Skin epidermis (tissue), 12 donors: ENCODE measurements around the gene COG3.

Experiments used
- H3K27ac ChIP-seq, 21 experiments: fragments of 200-600 bp; sonication (generic) in 11 of 21; one replicate each; pipeline ENCODE4 v1.5.0; 2020; ENCODE audit warnings: mild to moderate bottlenecking in 3 of 21, inconsistent platforms in 2 of 21, moderate library complexity in 2 of 21
- H3K4me3 ChIP-seq, 7 experiments: fragments of 200-600 bp; sonication (generic) in 2 of 7; one replicate each; pipeline ENCODE4 v1.5.0; 2020; ENCODE audit warnings: inconsistent platforms in 2 of 7, mild to moderate bottlenecking in 2 of 7, moderate library complexity in 1 of 7

The COG3 gene

DNA sequence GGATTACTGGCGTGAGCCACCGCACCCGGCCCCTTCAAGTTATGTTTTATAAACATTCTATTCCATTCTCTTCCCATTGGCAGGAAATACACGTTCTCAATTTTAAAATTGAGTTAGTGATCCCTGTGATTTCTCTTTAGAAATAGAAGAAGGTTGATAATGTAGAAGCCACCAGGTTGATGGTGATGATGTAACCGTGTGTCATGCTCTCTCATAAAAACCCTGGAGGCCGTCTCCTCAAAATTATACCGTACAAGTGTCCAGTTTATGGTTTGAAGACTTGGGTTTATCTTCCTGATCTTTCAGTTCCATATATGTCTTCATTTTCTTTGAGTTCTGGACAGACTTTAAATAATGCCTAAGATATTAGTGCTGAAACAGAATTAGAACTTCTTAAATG lies 32.2 kb downstream of the COG3 start:
- no peak overlapping the region for H3K4me3 ChIP-seq
- no peak overlapping the region for H3K27ac ChIP-seq

- no peak overlapping the region for H3K4me3 ChIP-seq
- peak overlapping the region in 2 of 21 experiments; percentile 7 to 11 for H3K27ac ChIP-seq
These were observed 35.9 kb downstream of the COG3 start for GRCh38 chr13:45500492-45501174.

DNA sequence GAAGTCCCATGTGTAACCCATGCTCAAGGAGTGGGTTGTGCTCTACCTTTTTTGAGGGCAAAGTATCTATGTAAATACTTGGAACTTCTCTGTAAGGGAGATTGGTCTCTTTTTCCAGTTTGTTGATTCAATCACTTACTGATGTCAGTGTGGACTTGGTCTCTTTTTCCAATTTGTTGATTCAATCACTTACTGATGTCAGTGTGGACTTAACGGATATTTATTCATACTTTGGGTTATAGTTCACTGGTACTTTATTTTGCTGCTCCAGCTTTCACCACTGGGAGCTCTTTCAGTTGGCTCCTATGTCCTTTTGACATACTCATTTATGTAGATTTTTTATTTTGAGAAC lies 36.4 kb downstream of the COG3 start:
- H3K4me3 ChIP-seq: no peak overlapping the region
- peak overlapping the region in 1 of 21 experiments; percentile 11 for H3K27ac ChIP-seq

DNA sequence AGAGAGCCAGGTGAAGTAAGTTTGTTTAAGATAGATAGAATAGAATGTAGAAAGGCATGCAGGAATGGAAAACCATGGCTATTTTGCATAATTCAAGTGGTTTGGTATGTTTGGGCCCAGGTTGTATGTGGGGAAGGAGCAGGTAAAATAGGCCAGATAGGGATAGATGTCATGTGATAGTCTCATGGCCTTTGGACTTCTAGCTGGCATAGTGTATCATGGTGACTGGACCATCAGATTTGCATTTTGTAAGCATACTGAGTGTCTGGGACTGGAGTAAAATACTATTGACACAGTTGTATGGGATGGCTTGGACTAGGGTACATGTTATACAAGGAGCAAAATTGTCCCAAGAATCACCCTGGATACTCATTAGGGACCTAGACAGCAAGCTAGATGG lies 38.9 kb downstream of the COG3 start:
- H3K27ac ChIP-seq: no peak overlapping the region
- no peak overlapping the region for H3K4me3 ChIP-seq

DNA sequence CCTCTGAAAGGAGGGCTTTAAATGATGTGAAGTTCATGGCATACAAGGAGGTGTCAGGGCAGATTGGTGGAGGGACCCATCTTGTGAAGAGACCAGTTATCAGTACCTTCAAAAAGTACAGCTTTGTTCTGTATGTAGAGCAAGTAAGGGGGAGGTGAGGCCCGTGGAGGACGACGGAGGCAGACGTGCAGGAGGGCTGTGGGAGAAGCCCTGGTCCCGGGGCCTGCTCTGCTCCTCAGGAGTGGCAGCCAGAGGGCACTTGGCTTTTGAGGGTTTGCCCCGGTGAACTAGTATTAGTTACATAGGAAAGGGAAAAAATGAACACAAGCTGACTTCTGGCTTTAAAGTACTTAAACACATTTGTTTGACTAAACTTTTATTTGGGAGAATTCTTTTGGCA lies 42.1 kb downstream of the COG3 start:
- Histone ChIP-seq H3K4me3 (no peak overlapping the region), H3K27ac (no peak overlapping the region)

DNA sequence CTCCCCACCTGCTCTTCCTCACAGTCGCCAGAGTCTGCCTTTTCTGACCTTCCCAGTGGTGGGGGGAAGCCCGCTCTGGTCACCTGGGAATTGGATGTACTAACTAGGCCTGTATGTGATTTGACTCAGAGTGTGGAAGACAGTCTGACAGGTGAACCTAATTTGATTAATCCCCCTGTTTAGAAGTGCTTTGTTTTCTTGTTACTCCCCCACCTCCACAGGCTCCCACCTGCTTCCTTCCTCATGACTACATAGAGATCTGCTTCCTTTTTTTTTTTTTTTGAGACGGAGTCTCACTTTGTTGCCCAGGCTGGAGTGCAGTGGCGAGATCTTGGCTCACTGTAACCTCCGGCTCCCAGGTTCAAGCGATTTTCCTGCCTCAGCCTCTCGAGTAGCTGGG lies 44.0 kb downstream of the COG3 start:
- Histone ChIP-seq H3K27ac (no peak overlapping the region), H3K4me3 (no peak overlapping the region)

GRCh38 chr13:45510672-45511071 lies 45.9 kb downstream of the COG3 start:
- Histone ChIP-seq H3K4me3 (no peak overlapping the region), H3K27ac (no peak overlapping the region)

DNA sequence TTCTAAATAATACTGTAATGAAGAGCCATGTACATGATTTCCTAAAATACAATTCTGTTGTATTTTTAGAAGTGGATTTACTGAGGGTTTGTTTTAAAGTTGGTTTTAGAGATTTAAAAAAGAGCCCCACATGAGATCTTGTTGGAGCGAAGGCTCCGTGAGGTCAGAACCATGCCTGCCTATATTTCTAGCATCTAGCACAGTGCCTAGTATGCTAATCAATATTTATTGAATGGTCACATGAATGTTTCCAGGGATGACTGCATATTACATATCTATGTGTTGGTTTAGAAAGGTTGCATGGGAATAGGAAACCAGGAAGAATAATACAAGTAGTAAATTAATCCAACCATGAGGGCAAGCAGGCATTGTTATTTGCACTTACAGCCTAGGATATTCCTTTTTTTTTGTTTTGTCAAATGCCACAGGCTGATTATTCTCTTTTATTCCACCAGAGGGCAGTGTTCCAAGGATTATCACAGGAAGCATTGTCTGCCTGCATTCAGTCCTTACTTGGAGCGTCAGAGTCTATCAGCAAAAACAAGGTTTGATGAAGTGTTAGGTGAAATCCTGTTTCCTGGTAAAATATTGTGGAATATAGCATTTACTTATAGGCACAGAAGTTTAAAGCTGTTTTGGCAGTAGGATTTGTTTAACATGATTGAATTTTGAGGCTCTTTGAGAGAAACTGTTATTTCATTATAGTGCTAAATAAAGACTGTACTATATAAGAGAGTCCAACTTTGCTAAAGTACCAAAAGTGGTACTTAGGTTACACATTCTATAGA lies 46.8 kb downstream of the COG3 start:
- Histone ChIP-seq H3K4me3 (no peak overlapping the region), H3K27ac (no peak overlapping the region)

GRCh38 chr13:45512098-45512496 lies 47.4 kb downstream of the COG3 start:
- no peak overlapping the region for H3K4me3 ChIP-seq
- H3K27ac ChIP-seq: no peak overlapping the region

DNA sequence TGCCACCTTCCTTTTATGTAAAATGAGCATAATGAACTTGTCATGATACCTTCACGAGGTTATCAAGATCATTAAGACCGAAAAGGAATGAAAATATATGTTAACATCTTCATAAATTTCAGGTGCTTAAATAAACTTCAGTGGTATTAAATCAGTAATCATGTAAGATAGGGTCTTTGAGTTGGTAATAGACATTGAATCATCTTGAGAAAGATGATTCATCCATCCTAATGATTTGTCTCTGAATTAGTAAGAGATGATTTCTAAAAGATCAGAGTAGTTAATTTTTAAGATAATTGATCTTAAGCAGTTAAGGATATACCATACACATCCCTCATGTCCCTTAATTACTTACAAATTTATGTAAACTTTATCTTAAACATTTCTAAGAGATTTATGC lies 52.0 kb downstream of the COG3 start:
- no peak overlapping the region for H3K27ac ChIP-seq

DNA sequence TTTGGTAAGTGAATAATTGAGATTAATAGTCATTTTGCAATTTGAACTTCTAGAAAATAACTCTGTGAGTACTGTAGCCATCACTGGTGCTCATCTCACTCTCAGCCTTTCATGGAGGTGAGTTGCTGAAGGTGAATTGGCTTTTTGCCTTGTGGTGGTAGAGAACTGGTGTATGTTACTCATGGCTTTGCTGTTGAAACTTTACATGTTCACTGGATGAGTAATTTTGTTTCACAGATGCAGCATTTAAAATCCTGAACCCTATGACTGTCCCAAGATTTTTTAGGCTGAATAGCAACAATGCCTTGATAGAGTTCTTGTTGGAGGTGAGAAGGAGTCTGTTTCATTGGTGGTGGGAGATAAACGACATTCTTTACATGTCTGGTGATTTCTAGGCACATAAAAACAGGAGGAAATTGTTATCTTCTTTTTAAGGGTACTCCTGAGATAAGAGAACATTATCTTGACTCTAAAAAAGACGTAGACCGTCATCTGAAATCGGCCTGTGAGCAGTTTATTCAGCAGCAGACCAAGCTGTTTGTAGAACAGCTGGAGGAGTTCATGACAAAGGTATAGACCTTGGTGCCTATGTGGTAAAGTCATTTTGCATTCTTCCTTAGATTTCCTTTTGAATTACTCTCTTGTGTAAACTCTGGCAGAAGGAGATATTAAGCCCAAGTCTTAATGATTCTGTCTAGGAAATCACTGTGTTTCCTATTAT lies 53.9 kb downstream of the COG3 start:
- Histone ChIP-seq H3K4me3 (no peak overlapping the region), H3K27ac (no peak overlapping the region)

More for the DNA sequence above, 52.0 kb downstream of the COG3 start:
- H3K4me3 ChIP-seq: no peak overlapping the region

GRCh38 chr13:45519493-45519892 lies 54.8 kb downstream of the COG3 start:
- H3K27ac ChIP-seq: no peak overlapping the region
- no peak overlapping the region for H3K4me3 ChIP-seq

- no peak overlapping the region for H3K4me3 ChIP-seq
- H3K27ac ChIP-seq: no peak overlapping the region
These were observed 56.6 kb downstream of the COG3 start for GRCh38 chr13:45521297-45521696.

- no peak overlapping the region for H3K27ac ChIP-seq
- no peak overlapping the region for H3K4me3 ChIP-seq
These were observed 57.8 kb downstream of the COG3 start for GRCh38 chr13:45522571-45522970.

DNA sequence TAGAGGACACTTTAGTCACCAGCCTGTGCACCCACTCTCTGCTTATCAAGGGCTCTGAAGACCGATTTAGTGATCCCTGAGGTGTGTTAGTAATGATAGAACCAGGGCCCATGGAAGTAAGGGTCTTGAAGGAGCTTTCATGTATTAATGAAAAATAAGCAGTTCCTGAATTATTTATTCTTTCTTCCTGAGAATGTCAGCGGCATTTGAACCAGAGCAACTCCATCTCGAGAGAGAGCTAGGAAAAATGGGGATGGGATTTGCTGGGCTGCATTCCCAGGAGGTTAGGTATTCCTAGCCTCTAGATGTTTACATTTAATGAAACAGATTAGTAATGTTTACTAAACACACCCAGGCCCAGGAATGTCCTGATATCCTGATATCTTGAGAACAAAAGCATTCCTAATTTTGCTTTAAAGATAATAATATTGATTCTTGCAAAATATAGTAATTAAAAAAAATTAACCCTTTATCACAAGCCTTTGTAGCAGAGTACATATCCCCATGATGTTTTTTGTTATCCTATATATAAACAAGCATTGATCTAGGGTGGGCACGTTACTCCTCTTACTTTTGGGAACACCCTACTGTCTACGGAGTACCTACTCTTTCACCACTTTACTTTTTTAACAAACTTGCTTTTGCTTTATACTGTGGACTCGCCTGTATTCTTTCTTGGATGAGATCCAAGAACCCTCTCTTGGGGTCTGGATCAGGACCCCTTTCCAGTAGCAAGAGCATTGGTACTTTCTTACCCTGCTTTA lies 63.1 kb downstream of the COG3 start:
- Histone ChIP-seq H3K4me3 (no peak overlapping the region), H3K27ac (no peak overlapping the region)

- Histone ChIP-seq H3K4me3 (no peak overlapping the region), H3K27ac (no peak overlapping the region)
These were observed 65.0 kb downstream of the COG3 start for GRCh38 chr13:45529758-45530157.

DNA sequence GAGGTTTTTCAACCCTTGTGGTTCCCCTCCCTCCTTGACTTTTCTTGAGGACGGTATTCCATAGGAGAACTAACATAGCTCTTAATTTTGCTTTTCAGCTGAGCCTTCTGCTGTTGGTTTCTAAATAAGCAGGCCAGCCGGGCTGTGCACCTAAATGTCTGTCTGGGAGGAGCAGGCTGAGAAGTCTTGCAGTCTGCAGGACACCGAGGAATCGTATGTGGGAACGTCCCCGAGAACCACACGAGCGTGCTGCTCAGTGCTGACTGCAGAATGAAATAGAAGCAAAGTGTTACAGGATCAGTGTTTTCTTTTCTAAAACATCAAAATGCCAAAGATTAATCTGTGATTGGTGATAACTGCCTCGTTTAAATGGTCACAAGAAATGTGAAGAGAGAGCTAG lies 69.9 kb downstream of the COG3 start:
- H3K4me3 ChIP-seq: no peak overlapping the region
- no peak overlapping the region for H3K27ac ChIP-seq

DNA sequence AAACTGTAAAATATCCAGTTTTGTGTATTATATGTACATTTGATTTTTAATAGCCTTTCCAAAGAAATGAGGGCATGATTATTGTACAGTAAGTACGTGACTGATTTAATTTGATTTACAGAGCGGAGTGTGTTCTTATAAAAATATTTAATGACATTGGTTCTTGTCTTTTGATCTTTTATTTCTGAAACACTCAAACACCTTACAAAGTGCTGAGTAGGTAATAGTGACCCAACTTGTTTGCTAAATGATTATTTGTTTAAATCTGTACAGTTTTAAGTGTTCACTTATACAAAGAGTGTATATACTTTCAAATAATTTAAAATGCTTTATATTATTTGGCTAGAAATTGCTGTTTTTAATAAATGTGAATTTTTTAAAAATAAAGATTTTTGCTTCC lies 71.5 kb downstream of the COG3 start:
- Histone ChIP-seq H3K27ac (no peak overlapping the region), H3K4me3 (no peak overlapping the region)

GRCh38 chr13:45537516-45537915 lies 72.8 kb downstream of the COG3 start:
- no peak overlapping the region for H3K4me3 ChIP-seq
- H3K27ac ChIP-seq: no peak overlapping the region

GRCh38 chr13:45538382-45538781 lies 73.6 kb downstream of the COG3 start:
- no peak overlapping the region for H3K27ac ChIP-seq
- no peak overlapping the region for H3K4me3 ChIP-seq
